Measurements from ENCODE around the gene DEFB115.
"Not testable (repeated sequence)": the region's sequence is repeated elsewhere in the genome, so short reads cannot be mapped to it uniquely, and the experiment has no call there.

DEFB115 gene, protein sequence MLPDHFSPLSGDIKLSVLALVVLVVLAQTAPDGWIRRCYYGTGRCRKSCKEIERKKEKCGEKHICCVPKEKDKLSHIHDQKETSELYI

DNA sequence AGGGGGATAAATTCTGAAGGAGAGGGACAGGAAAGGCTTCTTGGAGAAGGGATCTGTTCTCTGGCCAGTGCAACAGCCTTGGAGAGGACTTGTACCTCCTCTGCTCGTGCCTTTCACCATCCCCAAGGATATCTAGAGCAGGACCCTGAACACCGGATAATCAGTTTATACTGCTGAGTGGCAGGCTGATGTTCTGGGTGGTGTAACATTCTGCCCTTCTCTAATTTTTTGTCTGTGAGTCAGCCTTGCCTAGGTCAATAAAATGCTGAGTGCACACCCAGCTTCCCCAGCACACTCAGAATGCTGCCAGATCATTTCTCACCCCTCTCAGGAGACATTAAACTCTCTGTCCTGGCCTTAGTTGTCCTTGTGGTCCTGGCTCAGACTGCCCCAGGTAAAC, at the start of gene DEFB115:
TSS of gene DEFB115 (plus strand) at position 301 of the 400 bp plus-strand sequence. CDS start at position 301, 0 bp downstream.
- H3K4me1 Mint-ChIP-seq: no peaks in the 10 kb centered on the region
- no peak within 1 kb of the TSS for H3K4me3 Mint-ChIP-seq
- ATAC-seq: no peak
- H3K9me3 Mint-ChIP-seq: peaks cover 11% of the 10 kb centered on the region
- H3K27me3 Mint-ChIP-seq: no peaks in the 10 kb centered on the region
- no peak within 1 kb of the TSS for H3K27ac Mint-ChIP-seq
- H3K36me3 Mint-ChIP-seq: no peaks in the 10 kb centered on the region

DNA sequence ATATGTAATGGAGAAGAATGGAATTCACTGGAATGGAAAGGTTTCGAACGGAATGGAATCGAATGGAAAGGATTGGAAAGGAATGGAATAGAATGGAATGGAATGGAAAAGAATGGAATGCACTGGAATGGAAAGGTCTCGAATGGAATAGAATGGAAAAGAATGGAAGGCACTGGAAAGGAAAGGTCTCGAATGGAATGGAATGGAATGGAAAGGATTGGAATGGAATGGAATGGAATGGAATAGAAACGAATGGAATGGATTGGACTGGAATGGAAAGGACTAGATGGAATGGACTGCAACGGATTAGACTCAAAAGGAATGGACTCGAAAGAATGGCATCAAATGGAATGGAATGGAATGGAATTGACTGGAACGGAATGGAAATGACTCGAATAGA, 20.5 kb upstream of the DEFB115 start:
- Mint-ChIP-seq H3K4me1 (no peaks in the 10 kb centered on the region), H3K9me3 (no peaks in the 10 kb centered on the region), H3K36me3 (no peaks in the 10 kb centered on the region), H3K27ac (no peak overlapping the region), H3K27me3 (no peaks in the 10 kb centered on the region), H3K4me3 (no peak overlapping the region)
- ATAC-seq: no peak

DNA sequence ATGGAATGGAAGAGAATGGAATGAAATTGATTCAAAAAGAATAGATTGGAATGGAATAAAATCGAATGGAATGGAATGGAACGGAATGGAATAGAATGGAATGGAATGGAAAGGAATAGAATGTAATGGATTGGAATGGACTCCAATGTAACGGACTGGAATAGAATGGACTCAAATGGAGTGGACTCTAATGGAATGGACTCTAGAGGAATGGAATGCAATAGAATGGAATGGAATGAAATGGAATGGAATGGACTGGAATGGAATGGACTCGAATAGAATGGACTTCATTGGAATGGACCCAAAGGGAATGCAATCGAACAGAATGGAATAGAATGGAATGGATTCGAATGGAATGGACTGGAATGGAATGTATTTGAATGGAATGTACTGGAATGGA, 19.7 kb upstream of the DEFB115 start:
- Mint-ChIP-seq H3K9me3 (no peaks in the 10 kb centered on the region), H3K36me3 (no peaks in the 10 kb centered on the region), H3K4me1 (no peaks in the 10 kb centered on the region), H3K27me3 (no peaks in the 10 kb centered on the region), H3K4me3 (no peak overlapping the region), H3K27ac (no peak overlapping the region)
- ATAC-seq: no peak

DNA sequence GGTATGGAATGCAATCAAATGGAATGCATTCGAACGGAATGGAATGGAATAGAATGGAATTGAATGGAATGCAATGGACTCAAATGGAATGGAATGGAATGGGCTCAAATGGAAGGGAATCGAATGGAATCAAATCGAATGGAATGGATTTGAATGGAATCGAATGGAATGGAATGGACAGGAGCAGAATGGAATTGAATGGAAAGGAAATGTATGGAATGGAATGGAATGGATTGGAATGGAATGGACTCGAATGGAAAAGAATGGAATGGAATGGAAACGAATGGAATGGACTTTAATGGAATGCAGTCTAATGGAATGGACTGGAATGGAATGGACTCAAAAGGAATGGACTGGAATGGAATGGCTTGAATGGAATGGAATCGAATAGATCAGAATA, 18.3 kb upstream of the DEFB115 start:
- no peaks in the 10 kb centered on the region for H3K27me3 Mint-ChIP-seq
- no peaks in the 10 kb centered on the region for H3K4me1 Mint-ChIP-seq
- H3K4me3 Mint-ChIP-seq: no peak overlapping the region
- H3K36me3 Mint-ChIP-seq: no peaks in the 10 kb centered on the region
- no peak for ATAC-seq
- H3K9me3 Mint-ChIP-seq: no peaks in the 10 kb centered on the region
- H3K27ac Mint-ChIP-seq: no peak overlapping the region

DNA sequence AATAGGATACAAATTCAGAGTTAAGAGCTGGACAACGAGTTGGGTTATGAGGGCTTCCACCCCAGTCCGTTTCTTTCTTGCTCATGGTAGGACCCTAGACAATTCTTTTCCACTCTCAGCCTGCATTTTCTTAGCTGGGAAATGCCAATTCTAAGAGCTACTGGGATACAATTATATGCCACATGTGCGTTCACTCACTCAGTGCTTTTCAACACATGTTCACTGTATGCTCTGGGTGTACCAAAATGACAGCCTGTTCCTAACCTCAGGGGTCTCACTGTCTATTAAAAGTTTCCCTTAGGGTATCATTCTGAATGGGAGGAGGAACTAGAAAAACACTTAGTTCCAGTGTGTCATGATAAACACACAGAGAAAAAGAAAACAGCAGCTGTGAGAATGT, 505 bp upstream of the DEFB115 start:
- H3K9me3 Mint-ChIP-seq: peaks cover 11% of the 10 kb centered on the region
- H3K4me1 Mint-ChIP-seq: no peaks in the 10 kb centered on the region
- no peaks in the 10 kb centered on the region for H3K27me3 Mint-ChIP-seq
- H3K27ac Mint-ChIP-seq: no peak overlapping the region
- H3K4me3 Mint-ChIP-seq: no peak overlapping the region
- no peak for ATAC-seq
- H3K36me3 Mint-ChIP-seq: no peaks in the 10 kb centered on the region

DNA sequence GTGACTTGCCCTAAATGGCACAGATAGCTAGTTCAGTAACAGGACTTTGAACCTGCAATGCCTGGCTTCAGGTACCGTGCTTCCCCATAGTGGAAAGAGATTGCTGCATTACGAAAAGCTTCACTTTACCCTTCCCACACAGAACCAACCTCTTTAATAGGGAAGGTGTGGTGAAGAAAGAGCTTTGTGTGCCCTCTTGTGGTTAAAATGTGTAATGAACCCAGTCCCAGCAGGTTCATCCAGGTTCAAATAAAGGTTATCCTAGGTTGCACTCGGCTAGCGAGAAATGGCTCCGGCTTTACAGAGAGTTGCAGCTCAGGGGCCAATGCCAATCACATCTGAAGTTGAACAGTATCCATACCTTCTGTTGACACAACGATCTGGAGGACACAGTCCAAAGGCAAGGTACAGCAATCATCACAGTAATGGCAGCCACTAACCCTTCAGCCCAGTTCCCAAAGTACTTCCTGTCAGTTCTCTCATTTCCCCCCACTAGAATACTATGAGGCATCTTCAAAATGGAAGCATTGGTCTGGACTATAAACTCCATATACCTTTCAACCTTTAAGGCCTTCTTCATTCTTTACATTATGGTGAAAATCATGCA, 3.0 kb downstream of the DEFB115 start:
- Mint-ChIP-seq H3K36me3 (no peaks in the 10 kb centered on the region), H3K27me3 (no peaks in the 10 kb centered on the region), H3K9me3 (peaks cover 8% of the 10 kb centered on the region), H3K27ac (no peak overlapping the region), H3K4me1 (no peaks in the 10 kb centered on the region), H3K4me3 (no peak overlapping the region)
- ATAC-seq: no peak

DNA sequence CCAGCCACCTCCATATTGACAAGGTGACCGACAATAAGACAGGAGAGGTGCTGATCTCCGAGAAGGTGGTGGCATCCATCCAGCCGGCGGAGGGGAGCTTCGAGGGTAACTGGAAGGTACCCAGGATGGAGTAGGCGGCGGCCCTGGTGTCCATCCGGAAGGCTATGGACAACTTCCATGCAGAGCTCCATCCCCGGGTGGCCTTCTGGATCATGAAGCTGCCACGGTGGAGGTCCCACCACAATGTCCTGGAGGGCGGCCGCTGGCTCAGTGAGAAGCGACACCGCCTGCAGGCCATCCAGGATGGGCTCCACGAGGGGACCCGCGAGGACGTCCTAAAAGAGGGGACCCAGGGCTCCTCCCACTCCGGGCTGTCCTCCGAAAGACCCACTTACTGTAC, 17.0 kb downstream of the DEFB115 start:
- ATAC-seq: no peak
- peaks cover 22% of the 10 kb centered on the region for H3K9me3 Mint-ChIP-seq
- H3K36me3 Mint-ChIP-seq: no peaks in the 10 kb centered on the region
- no peaks in the 10 kb centered on the region for H3K27me3 Mint-ChIP-seq
- no peak overlapping the region for H3K4me3 Mint-ChIP-seq
- no peak overlapping the region for H3K27ac Mint-ChIP-seq
- no peaks in the 10 kb centered on the region for H3K4me1 Mint-ChIP-seq

DNA sequence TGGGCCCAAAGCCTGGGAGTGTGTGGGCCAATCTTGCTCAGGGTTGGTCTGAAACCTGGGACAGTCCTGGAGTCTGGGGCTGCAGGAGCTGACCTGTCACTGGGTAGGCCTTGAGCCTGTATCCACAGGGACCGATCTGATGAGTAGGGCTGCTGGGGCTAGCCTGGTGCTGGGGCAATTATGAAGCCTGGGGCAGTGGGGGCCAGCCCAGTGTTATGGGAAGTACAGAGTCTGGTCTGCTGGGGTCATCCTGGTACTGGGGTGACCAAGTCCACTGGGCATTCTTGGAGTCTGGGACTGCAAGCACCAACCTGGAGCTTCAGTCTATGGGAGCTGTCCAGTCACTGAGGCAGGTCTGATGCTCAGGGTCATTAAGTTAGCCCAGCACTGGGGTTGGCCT, 20.7 kb downstream of the DEFB115 start:
- Mint-ChIP-seq H3K9me3 (peaks cover 3% of the 10 kb centered on the region), H3K27ac (no peak overlapping the region), H3K4me1 (no peaks in the 10 kb centered on the region), H3K36me3 (no peaks in the 10 kb centered on the region), H3K4me3 (no peak overlapping the region), H3K27me3 (no peaks in the 10 kb centered on the region)
- ATAC-seq: no peak

DNA sequence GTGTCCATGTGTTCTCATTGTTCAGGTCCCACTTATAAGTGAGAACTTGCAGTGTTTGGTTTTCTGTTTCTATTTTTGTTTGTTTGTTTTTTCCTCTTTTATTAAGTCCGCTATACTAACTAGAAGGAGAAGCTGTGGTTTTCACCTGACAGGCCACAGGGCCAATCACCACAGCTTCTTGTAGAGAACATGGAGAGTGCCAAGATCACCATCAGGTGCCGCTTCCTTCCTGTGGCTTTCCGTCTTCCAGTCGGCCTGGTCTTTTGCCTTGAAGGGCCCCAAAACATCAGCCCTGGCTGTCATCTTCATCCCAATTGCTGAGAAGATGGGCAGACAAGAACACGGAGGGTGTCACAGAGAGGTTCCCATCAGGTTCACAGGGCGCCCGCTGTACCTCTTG, 27.5 kb downstream of the DEFB115 start:
- not testable (repeated sequence) for H3K27me3 Mint-ChIP-seq, H3K4me1 Mint-ChIP-seq, H3K4me3 Mint-ChIP-seq, H3K36me3 Mint-ChIP-seq, H3K9me3 Mint-ChIP-seq, ATAC-seq, H3K27ac Mint-ChIP-seq

DNA sequence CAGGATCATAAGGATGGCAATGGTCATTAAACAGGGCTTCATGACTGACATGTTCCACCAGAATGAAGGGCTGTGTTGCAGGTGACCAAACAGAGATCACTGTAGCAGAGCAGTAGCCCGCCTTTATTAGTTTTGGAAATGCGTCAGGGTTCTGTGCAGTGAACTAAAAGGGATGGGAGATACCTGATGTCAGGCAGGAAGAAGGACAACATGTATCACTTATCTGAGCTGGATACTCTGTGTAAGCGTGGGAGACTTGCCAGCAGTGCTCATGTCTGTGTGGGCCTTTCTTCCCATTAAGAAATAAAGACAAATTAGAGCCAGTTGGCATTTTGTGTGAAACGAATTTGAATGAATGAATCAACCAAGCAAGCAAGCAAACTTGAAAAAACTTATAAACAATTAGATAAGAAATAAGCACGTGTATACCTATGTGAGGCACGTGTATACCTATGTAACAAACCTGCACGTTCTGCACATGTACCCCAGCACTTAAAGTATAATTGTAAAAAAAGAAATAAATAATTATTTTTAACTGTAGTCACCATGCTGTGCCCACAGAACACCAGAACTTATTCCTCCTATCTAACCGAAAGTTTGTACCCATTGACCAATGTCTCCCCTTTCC, 51.2 kb downstream of the DEFB115 start, which contains the start of gene DEFB116:
TSS of gene DEFB116 (minus strand) at position 51 of the 628 bp plus-strand sequence. CDS start at position 51, 0 bp downstream.
- Mint-ChIP-seq H3K27ac (no peak within 1 kb of the TSS), H3K9me3 (peaks cover 11% of the 10 kb centered on the region), H3K36me3 (no peaks in the 10 kb centered on the region), H3K4me1 (no peaks in the 10 kb centered on the region), H3K27me3 (no peaks in the 10 kb centered on the region), H3K4me3 (no peak within 1 kb of the TSS)
- ATAC-seq: no peak
